Stimulated activated CD8-positive, alpha-beta memory T cell treated with anti-CD3 and anti-CD28 coated beads, Interleukin-7, amount 100 ng/mL, for 1 hour (primary cell): ENCODE data around the gene ARHGAP30.

Experiments used
- DNase-seq, 2 donors: peaks; one replicate each; pipeline ENCODE4 v3.0.0-alpha.2; 2020; ENCODE audit warnings: low read depth in 2 of 2

ARHGAP30 gene

DNA sequence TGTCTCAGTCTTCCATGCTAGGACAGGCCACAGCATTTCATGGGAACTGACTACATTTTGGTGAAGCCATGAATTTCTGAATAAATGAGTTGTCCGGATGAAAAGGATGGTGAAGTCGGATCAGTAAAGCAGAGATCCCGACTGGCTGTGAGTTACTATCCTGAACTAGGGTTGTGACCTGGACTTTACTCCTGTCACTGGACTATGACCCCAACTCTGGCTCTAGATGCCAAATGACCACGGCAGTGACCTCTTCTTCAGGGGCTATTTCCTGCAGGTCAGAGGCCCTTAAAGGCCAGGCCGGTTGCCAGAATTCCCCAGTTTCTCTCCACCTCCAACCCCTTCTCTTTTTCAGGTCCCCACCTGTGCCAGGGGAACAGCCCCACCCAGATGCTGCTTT is 21.4 kb upstream of the ARHGAP30 start:
- no peak for DNase-seq

DNA sequence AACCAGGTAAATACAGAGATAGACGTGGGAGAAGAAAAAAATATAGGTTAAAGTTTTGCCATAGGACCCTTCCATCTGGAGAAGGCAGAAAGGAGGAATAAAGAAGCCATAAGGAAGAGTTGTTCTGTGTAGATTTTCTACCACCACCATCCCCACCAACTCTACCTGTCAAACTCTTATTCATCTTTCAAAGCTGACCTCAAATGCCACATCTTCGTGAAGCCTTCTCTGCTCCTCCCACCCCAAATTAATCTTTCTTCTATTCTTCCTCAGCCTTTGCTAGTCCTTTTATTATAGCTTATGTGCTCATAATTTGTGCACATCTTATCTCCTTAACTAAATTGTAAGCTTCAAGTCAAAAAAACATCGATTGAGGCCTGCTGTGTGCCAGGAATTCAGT is 20.9 kb upstream of the ARHGAP30 start:
- DNase-seq = no peak

DNA sequence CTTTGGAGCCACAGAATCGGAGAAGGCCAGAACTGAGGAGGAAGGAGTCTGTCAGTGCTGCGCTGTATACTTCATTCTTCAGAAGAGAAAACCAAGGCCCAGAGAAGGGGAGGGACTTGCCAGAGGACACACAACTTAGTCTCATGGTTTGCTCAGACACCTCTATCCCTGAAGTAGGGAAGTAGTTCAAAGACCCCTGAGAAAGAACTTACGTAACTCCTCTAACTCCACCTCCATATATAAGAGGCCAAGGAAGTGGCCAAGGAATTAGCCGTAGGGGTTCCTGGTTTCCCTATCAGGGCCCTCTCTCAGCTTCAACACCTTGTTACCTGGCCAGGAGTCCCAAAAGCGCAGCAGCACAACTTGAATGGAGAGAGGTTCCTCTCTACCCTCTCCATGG is 20.2 kb upstream of the ARHGAP30 start:
- no peak for DNase-seq

DNA sequence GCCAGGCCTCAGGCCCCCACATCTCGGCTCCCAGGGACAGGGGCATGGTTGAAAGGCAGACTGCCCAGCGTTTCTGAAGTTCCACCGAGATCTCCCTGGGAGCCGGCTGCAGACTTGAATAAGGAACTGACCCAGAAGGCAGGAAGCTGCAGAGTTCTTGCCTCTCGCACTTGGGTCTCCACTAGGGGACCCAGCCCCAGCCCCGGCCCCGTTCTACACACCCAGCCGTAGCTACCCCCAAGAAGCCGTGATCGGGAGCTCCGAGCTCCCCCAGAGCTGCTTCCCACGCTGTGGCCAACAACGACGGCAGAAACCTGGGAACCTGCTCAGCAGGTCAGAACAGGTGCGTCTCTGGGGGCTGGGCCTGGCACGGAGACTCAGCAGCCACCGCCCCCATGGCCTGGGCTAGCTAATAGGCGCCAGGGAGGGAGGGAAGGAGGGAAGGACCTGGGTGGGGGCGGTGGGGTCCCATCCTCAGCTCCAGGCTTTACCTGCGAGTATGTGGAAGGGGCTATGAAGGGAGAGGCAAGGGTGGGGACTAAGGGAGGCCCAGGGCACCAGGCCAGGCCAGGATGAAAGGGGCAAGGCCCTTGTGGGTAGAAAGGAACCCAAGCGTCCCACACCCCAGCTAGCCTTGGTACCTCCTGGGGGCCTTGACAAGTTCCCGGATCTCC is 19.7 kb upstream of the ARHGAP30 start, which contains the start of gene NECTIN4:
TSS of gene NECTIN4 (minus strand) at position 308 of the 674 bp plus-strand sequence. CDS start at position 46, 262 bp downstream.
- DNase-seq = no peak

DNA sequence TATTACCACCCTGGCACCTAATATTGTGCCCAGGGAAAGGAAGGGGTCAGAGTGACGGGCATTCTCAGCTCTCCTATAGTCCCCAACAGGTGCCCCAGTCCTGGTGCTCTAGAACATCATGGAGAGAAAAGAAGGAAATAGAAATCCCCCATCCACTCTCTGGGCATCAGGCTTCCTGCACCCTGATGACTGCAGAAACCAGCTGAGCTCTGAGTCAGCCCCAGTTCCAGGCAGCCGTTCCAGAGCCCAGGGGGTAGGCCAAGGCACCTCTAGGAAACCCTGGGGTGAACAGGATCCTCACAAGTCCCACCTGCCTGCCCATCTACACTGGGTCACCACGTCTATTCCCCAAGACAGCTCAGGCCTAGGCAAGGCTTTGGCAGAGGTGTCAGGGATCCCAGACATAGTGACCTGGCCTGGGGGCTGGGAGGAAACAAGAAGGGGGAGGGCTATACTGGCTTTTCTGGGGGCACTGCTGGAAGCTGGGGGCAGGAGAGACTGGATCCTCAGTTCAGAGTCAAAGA is 19.0 kb upstream of the ARHGAP30 start:
- DNase-seq = no peak

DNA sequence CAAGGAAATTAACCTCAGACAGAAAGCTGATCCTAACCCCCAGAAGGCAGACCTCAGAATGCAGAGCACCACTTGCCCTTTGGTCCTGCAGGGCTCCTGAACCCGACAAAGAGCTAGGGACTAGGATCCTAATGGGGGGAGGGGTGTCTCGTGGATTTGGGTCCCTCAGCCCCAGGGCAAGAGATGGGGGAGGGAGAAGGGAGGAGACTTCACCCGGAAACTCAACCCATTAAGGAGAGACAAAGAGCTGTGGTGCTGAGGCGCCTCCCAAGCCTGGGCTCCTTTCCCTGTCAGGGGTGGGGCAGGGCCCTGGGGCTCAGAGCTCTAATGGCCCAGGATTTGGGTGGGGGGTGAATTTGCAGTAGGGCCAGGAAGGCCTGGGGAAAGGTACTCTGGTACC is 16.8 kb upstream of the ARHGAP30 start:
- DNase-seq = no peak

DNA sequence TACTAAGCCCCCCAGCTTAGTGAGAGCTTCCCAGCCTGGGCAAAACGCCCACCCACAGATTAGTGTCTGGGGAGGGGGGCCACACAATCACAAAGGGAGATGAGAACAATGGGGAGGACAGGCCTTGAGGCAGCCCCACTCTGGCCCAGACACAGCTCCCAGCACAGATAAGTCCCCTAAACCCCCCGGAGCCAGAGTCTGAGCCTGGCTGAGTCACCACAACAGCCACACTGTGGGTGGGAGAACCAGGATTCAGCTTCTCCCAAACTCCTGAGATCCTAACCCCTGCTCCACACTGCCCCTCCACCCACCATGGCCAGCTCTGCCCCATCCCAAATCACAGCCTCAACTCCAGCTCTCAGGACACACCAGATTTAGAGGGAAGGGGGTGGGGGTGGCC is 15.5 kb upstream of the ARHGAP30 start:
- no peak for DNase-seq

DNA sequence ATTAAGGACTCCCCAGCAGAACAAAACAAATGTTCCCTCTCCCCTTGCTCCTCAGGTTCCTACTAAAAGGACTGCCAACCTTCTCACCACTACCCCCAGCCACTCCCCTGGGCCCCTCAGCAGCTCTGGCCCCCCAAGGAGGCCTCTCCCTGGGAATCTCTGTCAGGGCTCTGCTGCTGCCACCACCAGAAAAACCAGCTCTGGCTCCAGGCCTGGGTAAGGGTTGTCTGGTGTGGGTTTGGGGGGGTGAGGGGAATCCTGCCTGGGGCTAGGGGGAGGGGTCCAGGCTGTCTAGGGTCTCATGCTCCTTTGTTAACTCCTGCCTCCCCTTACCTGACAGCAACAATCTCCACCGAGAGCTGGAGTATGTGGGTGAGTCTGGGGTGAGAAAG is 14.9 kb upstream of the ARHGAP30 start:
- no peak for DNase-seq

DNA sequence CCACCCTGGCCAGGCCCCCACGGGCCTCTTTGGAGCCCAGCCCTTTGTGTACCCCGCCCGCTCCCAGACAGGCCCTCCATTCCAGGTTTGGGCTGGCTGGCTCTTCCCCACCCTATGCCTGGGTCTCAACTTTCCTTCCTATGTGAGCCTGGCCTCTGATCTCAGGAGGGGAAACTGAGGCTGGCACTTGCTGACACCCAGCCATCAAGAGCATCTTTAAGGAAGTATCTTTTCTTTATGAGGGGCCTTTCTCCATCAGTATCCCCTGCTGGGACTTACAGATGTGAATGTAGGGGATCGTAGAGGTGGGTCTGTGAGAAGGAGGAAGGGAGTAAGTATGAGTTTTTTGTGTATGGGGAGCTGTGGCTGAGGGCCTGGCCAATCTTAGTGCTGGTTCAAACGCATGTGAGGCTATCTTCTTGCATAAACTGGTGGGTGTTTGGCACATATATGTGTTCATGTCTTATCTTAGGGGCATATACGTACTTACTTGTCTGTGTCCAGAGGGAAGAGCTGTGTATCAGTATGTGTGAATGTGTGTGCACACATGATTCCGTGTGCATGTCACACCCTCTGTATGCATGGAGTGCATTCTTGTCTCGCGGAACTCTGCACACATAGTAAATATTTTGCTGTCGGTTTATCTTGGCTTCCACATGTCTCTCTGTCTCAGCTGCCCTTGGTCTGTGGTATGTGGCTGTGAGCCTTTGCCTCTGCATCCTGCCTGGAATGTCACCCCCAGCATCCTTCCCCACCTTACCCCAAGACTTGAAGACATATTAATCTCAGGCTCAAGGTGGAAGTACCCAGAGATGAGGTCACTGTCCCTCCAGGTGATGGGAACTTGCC is 14.3 kb upstream of the ARHGAP30 start:
- no peak for DNase-seq

DNA sequence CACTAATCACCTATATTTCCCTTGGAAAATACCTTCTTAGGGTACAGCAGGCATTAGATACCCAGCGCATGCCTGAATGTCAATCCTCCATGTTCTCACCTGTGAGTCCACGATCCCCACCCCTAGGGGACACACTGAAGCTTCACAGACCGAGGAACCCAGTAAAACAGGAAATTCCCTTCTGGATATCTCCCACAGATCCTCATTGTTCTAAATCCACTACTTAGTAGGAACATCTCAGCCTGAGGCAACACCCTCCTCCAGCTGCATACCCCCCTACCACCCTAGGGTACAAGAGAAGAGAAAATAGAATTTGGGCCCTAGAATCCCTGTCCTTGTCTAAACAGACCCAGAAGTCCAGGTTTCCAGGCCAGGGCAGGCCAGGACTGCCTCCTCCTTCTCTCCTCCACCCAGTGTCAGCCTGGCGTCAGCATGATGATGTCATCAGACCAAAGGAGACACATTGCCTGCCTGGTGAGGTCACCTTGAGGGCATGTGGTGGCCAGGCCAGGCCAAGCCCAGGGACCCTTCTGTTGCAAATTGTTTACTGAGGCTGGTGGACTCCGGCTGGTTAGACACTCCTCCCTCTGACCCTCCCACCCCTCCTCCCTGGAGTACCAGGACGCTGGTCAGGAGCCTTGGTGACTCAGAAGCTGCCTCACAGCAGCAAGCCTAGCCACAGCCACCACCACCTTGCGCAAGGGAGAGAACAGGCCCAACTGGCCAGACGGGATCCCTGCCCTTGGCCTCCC is 13.5 kb upstream of the ARHGAP30 start:
- no peak for DNase-seq

DNA sequence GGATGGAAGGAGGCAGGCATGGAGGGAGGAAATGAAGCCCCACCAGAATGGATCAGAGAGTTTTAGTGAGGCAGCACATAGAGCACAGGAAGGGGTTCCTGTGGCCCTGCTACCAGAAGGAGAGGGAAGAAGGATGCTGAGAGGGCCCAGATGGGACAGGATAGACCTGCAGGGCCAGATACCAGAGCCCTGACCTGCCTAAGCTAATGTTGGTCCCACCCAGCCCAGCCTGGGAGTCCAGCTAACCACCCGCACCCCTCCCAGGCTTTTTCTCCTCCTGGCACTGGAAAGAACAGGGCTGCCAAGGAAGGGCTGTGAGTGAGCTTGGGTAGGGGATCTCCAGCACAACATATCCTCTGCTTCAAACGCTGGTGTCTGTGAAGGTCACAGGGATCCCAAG is 12.8 kb upstream of the ARHGAP30 start:
- DNase-seq = no peak

DNA sequence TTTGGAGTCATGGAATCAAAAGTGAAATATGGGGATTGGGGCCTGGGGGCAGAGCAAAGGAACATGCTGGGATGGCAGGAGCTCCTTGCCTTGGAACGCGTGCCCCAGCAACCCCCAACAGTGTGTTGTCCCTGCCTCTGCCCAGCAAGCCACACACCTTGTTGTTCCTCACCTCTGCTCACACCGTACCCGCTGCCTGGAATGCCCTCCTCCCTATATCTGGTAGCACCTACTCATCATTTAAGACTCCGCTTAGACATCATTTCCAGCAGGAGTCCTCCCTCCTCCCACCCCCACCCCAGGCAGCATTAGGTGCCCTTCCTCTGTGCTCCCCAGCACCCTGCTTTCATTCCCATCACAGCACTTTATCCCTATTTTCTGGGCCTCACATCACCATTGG is 11.8 kb upstream of the ARHGAP30 start:
- DNase-seq = no peak

DNA sequence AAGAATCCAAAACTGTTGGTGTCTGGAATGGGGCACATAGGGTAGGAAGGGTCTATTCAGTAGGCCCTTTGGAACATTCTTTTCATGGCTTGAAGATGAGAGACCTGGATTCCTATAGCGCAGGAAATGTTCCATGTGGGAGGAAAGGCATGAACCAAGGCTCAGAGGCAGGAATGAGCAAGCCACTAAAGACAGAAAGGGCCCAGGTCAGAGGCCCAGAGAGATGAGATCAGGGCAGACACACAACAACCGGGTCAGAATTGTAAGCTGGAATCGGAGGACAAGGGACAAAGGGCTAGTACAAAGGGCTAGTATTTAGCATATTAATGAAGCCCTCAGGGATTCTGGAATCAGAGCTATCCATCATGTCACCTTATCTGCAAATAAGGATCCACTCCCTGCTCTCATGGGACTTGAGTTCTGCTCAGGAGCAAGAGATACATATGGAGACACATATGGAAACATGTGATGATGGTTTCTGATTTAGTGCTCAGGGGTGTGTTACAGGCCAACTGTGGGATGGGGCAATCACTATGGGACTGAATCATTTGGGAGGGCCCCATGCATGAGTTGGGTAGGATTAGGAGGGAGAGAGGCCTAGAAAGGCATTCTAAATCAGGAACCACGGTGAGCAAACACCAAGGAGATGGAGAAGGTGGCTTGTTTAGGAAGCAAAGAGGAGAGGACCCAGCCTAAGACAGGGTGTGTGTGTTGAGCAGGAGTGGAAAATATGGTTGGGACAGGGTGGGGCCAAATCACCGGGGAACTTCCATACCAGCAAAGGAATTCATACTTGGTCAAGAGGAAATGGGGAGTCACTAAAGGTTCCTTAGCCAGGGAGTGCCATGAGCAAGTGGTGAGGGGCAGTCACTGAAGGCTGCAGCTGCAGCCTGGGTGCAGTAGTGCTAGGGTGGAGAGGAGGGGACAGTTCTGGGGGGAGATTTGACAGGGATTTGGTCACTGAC is 11.0 kb upstream of the ARHGAP30 start:
- no peak for DNase-seq

DNA sequence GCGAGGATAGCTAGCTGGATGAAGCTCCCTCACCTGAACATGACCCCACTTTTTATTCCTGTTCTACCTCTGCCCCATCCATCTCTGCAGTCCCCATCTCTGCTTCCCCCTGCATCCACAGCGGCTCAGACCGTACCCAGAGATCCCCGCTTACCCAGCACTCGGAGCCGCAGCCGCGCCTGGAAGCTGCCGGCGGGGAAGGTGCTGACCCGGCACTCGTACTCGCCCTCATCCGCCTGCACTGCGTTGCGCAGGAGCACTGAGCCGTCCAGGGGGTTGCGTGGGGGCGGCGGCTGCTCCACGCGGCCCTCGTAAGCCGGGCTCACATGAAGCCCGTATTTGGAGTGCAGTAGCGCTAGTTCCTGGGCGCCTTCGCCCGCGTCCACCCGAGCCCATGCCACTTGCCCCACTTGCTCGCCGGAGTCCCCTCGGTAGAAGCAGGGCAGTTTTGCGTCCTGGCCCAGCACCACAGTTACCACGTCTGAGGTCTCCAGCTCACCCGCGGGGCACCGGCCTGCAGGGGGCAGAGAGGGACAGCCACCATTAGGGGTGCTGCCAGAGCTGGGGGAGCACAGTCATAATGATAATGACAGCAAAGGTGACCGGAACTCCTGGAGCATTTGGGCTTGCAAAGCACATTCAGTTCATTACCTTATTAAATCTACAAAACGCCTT is 9.9 kb upstream of the ARHGAP30 start:
- DNase-seq = no peak

DNA sequence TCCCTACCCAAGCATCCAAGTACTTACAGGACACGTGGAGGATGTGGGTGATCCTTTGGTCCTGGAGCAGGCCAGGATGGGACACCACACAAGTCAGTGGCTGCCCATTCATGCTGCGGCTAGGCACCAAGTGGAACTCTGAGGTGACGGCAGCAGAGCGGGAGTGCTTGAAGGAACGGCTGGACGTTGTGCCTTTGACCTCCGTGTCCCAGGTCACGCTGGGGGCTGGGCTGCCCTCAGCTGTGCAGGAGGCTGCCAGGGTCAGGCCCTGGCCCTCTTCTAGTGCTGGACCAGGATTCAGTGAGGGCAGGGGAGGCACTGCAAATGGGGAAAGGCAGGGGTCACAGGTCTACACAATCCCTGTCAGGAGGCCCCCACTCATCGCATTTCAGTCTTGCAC is 7.7 kb upstream of the ARHGAP30 start:
- DNase-seq = no peak

DNA sequence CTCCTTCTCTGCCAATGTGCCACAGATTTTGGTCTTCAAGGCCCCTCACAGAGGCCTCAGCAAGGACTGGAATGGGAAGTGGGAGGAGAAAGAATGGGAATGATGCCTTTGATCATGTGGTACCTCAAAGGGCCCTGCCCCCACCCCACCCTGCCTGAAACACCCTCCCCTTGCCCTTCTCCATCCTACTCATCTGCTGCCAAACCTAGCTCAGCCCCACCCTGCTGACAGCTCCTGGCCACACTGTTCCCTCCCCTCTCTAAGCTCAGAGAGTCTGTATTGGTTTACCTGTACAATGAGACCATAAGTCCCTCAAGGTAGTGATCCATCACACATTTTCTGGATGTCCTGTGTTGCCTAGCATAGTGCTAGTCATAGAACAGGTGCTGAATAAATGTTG is 6.7 kb upstream of the ARHGAP30 start:
- no peak for DNase-seq

DNA sequence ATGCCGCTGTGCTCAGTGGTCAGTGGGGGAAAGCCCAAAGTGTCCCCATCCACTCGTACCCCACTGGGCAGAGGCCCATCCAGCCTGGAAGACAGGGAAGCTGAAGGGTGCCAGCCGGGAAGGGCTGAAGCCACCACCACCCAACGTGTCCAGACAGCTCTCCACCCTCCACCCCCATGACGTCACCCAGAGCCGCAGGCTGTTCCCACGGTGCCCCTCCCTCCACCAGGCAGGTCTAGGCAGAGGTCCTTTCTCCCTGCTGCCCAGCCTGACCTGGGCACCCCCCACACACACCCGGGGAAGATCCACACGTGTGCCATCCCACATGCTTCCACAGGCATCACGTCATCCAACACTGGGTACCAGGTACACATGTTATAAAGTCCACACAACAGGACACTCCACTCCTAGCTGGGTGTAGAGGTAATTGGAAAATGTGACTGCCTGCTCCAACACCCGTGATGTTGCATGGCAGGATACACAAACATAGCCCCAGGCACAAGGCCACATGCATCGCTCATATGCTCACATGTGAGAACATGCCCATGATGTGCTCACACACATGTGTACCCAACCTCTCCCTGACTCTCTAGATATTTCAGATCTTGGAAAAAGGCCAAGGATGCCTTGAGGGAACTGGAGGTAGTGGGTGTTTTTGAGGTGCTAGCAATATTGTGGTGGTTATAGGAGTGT is 5.1 kb upstream of the ARHGAP30 start:
- no peak for DNase-seq

DNA sequence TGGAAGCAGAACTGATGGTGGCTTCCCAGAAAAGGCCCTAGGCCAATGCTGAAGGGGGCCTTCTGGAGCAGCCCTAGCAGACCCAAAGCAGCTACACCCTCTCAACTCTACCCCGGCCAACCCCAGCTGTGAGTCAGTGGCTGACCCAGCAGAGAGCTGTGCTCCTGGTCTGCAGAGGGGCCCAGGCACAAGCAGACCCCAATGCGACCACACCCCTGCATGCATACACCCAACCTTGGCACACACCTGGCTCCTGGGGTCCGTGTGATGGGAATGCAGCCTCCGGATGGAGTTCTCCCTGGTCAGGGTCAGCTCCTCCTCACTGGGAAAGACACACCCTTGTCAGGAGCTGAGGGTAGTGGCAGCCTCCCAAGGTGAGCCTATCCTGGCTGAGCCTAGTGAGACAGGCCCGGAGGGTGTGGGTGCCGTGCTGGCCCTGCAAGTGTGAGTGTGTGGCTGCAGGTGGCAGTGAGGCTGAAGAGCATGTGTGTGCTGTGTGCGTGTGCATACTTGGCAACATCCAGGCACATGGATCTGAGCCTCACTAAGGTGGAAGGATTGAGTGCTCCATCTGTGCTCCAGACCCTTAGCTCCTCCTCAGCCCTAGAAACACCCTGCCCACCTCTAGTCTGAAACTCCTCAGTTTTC is 3.9 kb upstream of the ARHGAP30 start:
- DNase-seq = no peak

DNA sequence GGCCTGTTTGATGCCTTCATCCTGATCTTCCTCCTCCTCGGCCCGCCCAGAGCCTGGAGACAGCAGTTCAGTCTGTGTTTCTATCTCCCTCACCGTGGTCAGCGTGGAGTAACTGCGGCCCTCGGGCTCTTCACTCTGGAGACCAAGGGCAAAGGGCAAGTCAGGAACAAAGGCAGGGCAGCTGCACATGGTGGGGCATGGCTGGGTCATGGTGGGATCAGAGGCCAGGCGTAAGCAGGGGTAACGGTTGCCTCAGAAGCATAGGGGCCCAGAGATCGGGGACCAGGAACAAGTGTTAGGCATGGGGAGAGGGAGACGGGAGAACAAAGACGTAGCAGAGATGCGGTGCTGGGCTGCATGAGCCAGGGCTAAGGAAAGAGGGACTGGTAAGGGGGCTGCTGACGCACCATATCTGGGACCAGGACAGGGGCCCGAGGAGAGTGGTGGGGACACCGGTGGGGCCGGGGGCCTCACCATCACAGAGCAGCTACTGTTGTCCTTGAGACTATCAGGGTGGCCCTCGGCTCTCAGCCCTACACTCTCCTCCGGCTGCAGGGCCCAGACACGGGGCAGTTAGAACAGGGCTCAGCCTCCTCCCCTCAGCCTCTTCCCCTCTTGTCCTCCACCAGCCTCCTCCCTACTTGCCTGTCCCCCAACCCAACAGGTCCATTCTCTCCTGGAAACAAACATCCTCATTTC is 3.2 kb upstream of the ARHGAP30 start:
- no peak for DNase-seq
